ENCODE results near the gene GIMAP7.
"Not testable (repeated sequence)": the region's sequence is repeated elsewhere in the genome, so short reads cannot be mapped to it uniquely, and the experiment has no call there.

GIMAP7 gene

DNA sequence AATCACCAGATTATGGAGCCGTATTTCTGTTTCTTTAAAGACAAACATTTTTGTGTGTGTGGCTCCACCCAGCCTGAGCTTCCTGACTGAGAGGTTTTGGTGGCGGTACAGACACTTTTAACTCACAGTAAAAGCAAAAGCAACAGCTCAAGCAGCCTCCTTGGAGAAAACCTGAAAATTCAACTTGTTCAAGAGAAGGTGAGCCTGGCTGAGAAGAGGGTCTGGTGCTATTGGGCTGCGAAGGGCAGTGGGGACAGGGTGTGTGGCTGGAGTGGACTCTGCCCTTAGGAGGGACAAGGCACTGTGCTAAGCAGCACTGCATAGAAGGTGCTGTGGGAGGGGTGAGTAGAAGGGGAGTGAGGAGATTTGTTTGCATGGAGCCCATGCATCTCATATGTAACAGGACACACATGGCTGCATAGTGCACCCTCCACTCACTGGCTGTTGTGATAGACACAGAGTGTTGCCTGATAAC lies at the start of gene GIMAP7:
TSS of gene GIMAP7 (plus strand) at position 125 of the 475 bp plus-strand sequence. CDS start 5,103 bp downstream, outside the sequence.
- DNase-seq (ENCODE audit: low spot score): no peak

- DNase-seq (ENCODE audit: low spot score): no peak
Measured at GRCh38 chr7:150464962-150465361, 49.7 kb upstream of the GIMAP7 start.

GRCh38 chr7:150465414-150465813 lies 49.3 kb upstream of the GIMAP7 start:
- no peak for DNase-seq (ENCODE audit: low spot score)

GRCh38 chr7:150466477-150466876 lies 48.2 kb upstream of the GIMAP7 start:
- no peak for DNase-seq (ENCODE audit: low spot score)

GRCh38 chr7:150468241-150468640 lies 46.4 kb upstream of the GIMAP7 start:
- no peak for DNase-seq (ENCODE audit: low spot score)

DNA sequence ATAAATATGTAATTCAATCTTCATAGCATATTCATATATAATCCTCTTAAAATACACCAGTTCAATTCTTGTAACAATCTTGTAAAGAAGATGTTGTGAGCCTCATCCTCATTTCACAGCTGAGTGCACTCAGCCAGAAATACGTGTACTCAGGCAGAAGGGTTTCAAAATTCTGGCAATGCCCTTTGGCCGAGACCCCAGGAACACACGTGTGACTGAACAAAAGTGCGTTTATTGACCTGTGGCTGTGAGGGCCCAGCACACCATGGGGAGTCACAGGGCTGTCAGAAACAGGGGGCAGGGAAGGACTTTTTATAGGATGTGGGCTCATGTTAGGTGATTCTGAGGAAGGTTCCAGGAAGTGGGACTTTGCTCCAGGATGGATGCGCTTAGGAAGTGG lies 42.8 kb upstream of the GIMAP7 start:
- no peak for DNase-seq (ENCODE audit: low spot score)

DNA sequence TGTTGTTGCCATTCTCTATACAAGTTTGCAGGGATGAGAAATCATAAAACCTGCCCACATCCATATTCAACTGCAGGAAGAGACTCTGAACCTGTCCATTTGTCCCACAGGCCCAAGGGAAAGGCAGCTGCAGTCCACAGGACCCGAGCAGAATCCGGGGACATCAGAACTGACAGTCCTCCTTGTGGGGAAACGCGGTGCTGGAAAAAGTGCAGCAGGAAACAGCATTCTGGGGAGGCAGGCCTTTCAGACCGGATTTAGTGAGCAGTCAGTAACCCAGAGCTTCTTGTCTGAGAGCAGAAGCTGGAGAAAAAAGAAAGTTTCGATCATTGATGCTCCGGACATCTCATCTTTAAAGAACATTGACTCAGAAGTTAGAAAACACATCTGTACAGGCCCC lies 40.8 kb upstream of the GIMAP7 start:
- no peak for DNase-seq (ENCODE audit: low spot score)

DNA sequence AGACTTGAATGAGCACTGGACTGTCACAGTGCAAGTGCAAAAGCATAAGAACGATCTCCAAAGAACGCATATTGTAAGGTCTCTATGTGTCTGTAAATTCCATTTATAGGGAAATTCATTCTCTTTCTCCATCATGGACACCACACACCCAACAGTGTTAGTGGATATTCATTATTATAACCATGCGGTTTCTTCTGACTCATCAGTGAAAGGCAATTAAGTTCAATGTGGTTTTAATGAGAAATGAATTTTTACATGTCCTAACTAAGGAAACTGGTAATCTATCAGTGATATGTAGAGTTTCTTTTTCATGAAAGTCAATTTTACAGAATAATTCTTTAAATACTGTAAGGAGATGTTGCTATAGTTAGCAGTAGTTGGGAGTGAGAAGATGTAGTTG lies 38.4 kb upstream of the GIMAP7 start:
- no peak for DNase-seq (ENCODE audit: low spot score)

DNA sequence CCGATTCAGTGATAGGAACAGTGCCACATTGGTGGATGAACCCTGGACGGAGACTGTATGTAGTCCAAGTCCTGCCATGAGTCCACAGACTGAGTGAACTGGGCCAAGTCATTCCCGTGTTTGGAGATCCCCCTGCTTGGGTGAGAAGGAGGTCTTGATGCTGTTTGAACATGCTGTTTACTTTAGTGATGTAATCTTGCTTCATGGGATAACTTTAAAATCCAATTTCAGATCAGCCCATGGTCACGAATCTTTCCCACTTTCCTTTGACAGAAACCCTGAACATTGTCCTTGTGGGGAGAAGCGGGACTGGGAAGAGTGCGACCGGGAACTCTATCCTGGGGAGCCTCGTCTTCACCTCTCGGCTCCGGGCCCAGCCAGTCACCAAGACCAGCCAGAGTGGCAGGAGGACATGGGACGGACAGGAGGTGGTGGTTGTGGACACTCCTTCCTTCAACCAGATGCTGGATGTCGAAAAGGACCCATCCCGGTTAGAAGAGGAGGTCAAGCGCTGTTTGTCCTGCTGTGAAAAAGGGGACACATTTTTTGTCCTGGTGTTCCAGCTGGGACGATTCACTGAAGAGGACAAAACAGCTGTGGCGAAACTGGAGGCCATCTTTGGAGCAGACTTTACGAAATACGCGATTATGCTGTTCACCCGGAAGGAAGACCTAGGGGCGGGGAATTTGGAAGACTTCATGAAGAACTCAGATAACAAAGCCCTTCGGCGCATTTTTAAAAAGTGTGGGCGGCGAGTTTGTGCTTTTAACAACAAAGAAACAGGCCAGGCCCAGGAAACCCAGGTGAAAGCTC lies 37.6 kb upstream of the GIMAP7 start:
- DNase-seq (ENCODE audit: low spot score): no peak

DNA sequence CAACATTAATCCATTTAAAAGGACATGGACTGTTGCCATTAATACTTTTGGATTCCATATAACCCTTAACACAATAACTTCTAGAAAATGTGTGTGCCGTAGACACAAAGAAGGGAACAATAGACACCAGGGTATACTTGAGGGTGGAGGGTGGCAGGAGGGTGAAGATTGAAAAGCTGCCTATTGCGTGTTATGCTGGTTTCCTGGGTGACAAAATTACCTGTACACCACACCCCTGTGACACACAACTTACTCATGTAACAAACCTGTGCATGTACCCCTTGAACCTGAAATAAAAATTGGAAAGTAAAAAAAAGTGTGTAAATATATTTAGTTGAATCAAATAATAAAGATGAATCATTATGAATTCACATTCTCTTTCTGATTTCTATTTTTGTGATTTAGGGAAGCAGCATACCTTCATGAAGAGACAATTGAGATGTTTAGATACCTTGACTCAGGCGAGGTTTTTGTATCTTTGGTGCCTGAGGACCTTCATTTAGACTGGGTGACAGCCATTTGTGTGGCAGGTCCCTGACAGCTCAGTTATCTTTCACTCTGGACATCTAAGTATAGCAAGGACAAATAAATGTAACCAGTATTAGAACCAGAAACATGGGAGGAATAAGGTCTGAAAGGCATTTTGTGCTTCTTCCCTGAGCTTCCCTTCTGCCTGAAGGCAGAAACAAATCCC lies 35.5 kb upstream of the GIMAP7 start:
- no peak for DNase-seq (ENCODE audit: low spot score)

DNA sequence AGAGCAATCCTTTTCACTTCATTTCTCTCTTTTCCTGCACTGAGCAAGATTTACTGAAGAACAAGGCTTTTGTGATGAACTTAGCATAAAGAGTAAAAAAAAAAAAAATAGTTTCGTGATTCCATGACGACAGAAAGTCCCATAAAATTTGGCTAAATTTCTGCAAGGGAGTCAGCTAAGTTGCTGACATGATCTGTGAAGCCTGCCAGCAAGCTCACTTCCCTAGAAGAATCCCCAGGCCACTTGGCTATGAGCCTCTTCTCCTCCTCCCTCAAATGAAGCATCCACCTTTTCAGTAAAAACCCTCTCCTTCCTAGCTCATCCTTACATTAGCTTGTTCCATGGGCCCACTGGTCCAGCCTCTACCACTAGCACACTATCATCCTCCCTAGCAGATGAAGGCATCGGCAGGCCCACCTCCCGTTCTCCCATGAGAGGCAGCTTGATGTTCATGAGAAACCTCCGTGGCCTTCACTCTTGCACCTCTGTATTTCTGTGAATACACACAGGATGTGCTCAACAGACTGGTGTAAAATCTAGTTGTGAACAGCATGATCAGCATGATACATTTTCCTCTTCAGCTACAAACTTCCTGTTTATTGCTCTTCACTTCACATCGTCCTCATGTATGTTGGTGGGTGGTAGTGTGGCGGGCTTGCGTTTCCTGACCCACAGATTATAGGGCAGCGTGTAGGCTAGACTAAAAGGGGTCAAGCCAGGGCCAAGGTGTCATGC lies 33.3 kb upstream of the GIMAP7 start:
- no peak for DNase-seq (ENCODE audit: low spot score)

DNA sequence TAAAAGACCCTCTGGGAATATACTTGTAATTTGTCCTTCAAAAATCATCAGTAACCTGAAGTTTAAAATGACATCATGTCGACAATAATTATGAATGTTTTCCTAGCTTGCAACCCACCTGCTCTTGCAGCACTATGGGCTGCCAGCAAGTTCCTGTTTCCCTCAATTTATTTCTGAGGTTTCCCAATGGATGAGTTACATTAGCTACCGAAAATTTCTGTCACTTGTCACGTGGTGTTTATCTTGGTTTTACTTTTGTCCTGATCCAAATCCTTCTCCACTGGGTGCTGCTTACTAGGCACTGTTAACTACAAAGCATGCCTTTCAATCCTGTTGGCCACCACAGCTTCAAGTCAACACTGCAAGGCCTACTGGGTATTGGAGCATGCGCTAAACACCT lies 32.8 kb upstream of the GIMAP7 start:
- DNase-seq (ENCODE audit: low spot score): no peak

- not testable (repeated sequence) for DNase-seq (ENCODE audit: low spot score)
Measured at GRCh38 chr7:150483514-150483913, 31.2 kb upstream of the GIMAP7 start.

GRCh38 chr7:150484071-150484470 lies 30.6 kb upstream of the GIMAP7 start:
- DNase-seq (ENCODE audit: low spot score): not testable (repeated sequence)

GRCh38 chr7:150487625-150488024 lies 27.0 kb upstream of the GIMAP7 start:
- DNase-seq (ENCODE audit: low spot score): no peak

- DNase-seq (ENCODE audit: low spot score): no peak
Measured at GRCh38 chr7:150489782-150490181, 24.9 kb upstream of the GIMAP7 start.

GRCh38 chr7:150493442-150493841 lies 21.2 kb upstream of the GIMAP7 start:
- not testable (repeated sequence) for DNase-seq (ENCODE audit: low spot score)

- no peak for DNase-seq (ENCODE audit: low spot score)
Measured at GRCh38 chr7:150502519-150502918, 12.2 kb upstream of the GIMAP7 start.

DNA sequence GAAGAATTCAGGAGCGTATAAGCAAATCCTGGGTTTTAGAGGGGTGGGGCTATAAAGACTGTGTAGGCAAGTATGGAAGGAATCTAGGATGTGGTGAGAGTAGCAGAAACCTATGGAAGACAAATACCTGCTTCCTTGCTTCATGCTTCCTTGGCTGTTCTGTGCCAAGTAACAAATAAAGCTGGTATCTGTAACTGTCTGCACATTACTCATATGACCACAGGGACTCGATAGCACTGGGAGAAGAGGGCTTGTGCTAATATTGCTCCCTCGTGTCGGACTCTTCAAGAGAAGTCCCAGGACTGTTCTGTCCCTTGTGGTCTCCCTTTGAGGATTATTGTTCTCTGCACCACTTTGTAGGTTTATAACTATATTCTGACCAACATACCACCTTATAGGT lies 11.5 kb upstream of the GIMAP7 start:
- DNase-seq (ENCODE audit: low spot score): no peak

GRCh38 chr7:150503581-150503980 lies 11.1 kb upstream of the GIMAP7 start:
- no peak for DNase-seq (ENCODE audit: low spot score)

GRCh38 chr7:150507947-150508602 lies 6.6 kb upstream of the GIMAP7 start:
- no peak for DNase-seq (ENCODE audit: low spot score)

DNA sequence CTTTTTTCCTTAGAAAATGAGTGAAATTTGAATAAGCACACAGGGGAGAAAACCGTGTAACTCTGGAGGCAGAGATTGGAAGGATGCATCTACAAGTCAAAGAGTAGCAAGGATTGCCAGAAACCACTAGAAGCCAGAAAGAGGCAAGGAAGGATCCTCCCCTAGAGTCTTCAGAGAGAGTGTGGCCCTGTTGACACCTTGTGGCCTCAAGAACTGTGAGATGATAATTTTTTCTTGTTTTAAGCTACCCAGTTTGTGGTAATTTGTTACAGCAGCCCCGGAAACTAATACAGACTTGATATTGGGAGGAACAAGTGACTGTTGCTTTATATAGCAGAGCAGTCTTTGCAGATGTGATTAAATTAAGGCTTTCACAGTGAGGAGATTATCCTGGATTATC lies 3.6 kb upstream of the GIMAP7 start:
- no peak for DNase-seq (ENCODE audit: low spot score)
